OCI-LY7 (cell line): ENCODE measurements around the gene ATXN3.

ENCODE experiments used
- CTCF ChIP-seq: fragments of 200-600 bp; sonication (generic); conservative IDR thresholded peaks from 2 replicates; pipeline ENCODE4 v1.5.1; 2014; ENCODE audit warnings: mild to moderate bottlenecking, antibody characterized with exemption, low read length, moderate library complexity, mixed read lengths
- EZH2phosphoT487 ChIP-seq: fragments of 200-600 bp; sonication (generic); IDR thresholded peaks from 2 replicates; pipeline ENCODE4 v1.6.1; 2018; ENCODE audit warnings: low read depth, borderline replicate concordance, mild to moderate bottlenecking, mixed run types, antibody characterized with exemption, low read length, moderate library complexity, mixed read lengths

- TF ChIP-seq EZH2phosphoT487 = no peak
- no peak for TF ChIP-seq CTCF
Measured at GRCh38 chr14:92037989-92038388, 68.4 kb downstream of the ATXN3 start.
